GM18507 (cell line): ENCODE measurements around the gene ULBP1.
"Not testable (repeated sequence)": the region's sequence is repeated elsewhere in the genome, so short reads cannot be mapped to it uniquely, and the experiment has no call there.

ENCODE experiments used
- DNase-seq: peaks from one replicate; pipeline ENCODE4 v3.0.0; 2011; ENCODE audit warnings: low read depth; ENCODE audit not compliant: insufficient read length; ENCODE audit errors: extremely low spot score
- FAIRE-seq: peaks from 2 replicates; lab custom pipeline; 2011; peaks lifted over from hg19 to GRCh38; lab: Jason Lieb, UNC

ULBP1 gene

DNA sequence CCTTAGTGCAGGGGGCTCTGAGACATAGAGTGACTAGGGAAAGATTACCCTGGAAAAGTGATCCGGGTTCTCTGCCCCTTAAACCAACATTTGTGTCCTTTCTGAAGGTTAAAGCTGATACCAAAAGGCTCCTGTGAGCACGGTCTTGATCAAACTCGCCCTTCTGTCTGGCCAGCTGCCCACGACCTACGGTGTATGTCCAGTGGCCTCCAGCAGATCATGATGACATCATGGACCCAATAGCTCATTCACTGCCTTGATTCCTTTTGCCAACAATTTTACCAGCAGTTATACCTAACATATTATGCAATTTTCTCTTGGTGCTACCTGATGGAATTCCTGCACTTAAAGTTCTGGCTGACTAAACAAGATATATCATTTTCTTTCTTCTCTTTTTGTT is 15.1 kb upstream of the ULBP1 start:
- no peak for FAIRE-seq

DNA sequence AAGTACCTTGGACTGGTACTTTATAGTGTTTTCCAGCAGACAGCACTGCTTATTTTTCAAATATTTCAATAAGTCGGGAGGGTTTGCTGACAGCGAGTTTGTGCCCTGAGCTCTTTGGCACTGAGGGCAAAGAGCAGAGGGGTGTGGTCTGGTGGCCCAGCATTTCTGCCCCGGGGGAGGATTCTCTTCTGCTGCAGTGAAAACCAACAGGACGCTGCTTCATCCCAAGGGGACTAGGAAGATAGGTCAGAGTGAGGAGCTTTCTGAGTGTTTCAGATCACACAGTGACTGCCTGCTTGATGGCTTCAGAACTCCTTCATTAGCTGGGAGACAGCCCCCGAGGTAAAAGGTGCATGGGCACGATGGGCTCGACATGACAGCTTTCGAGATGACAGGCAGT is 13.3 kb upstream of the ULBP1 start:
- no peak for DNase-seq
- FAIRE-seq, result no peak

More for the DNA sequence above, 15.1 kb upstream of the ULBP1 start:
- DNase-seq, result no peak

DNA sequence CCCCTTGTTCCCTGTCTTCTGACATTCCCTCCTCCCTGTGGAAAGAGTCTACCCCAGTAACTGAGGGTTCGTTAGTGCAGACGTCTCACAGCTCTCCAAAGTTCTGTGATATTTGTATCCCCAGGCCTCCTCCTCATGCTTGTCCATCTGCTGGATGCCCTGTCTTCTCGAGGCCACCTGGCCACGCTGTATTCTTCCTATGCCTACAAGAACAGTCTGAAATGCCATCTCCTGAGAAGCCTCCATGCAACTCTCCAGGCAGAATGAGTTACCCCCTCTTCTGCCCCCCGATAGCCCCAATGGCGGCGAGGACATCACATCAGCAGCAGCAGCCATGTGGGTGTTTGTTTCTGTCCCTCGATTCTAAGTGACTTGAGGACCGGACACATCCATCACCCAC is 12.6 kb upstream of the ULBP1 start:
- no peak for FAIRE-seq

GRCh38 chr6:149951626-149952025 is 12.1 kb upstream of the ULBP1 start:
- no peak for DNase-seq
- FAIRE-seq, result no peak

More for the DNA sequence above, 12.6 kb upstream of the ULBP1 start:
- no peak for DNase-seq

DNA sequence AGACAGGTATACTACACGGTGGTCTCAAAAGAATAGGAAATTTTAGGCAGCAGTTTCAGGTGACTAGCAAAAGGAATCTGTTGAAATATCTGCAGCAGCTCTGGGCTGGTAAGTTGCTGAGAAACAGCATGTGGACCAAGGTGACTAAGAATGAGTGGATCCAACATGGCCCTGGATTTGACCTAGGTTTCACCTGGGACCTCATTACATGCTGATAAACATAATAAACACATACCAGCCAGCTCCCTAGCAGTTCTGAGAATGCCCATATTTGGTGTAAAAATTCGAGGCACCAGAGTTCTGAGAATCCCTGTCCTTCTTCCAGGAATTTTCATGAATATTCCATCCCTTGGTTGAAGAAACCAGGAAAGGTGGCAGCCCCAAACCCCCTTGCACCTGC is 10.4 kb upstream of the ULBP1 start:
- FAIRE-seq, result not testable (repeated sequence)

DNA sequence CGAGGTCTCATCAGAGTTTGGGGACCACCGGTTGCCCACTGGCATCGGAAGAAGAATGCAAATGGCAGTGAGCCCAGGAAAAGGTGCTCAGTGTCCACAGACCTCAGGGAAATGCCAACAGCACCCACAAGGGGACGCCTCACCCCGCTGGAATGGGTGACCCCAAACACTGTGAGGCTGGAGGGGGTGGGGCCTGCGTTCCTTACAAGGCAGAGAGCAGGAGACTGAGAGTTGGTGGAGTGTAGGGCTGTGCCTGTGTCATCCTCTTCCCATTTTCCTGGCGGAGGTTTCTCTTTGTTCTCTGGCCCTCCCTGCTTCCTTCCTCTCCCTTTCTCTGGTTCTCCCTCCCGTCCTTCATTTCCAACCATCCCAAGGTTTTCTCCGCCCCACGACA is 9.8 kb upstream of the ULBP1 start:
- DNase-seq, FAIRE-seq: not testable (repeated sequence)

More for the DNA sequence above, 10.4 kb upstream of the ULBP1 start:
- DNase-seq, result not testable (repeated sequence)

GRCh38 chr6:149954328-149954983 is 9.3 kb upstream of the ULBP1 start:
- not testable (repeated sequence) for DNase-seq, FAIRE-seq

- FAIRE-seq, DNase-seq: not testable (repeated sequence)
These were observed 8.6 kb upstream of the ULBP1 start for GRCh38 chr6:149954984-149955653.

DNA sequence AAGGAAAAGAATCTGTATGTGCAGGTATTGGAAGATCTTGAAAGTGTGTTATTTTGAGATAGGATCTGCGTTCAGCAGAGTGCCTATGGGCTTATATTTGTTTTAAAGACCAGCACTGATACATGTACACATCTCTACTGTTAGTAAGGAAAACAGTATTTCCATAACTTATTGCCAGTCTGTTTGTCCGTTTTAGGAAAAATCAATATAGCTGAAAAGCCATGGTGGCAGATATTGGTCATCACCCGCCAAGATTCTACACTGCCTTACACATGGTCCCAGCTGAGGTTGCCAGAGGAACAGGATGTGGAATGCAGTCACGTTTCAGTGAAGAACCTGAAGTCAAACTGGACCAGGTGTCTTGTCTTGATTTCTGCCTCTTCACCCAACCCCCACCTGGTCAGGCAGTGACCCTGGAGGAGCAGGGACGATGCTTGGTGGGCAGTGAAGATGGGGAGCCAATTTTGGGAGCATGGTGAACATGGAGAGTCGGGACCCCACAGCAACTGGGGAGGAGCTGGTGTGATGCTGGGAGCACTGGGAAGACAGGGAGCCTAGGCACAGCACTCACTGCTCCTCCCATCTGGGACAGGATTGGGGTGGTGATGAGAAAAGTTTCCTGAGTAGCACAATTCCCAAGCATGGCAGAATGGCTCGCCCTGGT is 8.0 kb upstream of the ULBP1 start:
- not testable (repeated sequence) for DNase-seq, FAIRE-seq

DNA sequence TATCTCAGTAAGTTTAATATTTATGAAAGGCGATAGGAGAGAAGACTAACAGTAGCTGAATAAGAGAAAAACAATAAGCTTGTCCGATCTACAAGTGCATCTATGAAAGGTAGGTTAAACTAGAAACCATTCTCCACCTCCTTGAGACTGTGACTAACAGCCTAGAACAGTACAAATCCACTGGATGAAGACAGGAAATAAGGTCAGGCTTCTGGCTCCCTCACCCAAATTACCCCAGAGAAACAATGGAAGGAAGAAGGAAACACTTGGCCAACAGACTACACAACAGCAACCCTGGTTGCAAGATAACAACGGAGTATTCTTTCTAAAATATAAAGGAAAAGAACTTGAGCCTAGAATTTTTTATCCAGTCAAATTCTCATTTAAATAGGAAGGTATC is 5.6 kb upstream of the ULBP1 start:
- not testable (repeated sequence) for FAIRE-seq, DNase-seq

- not testable (repeated sequence) for FAIRE-seq, DNase-seq
These were observed 3.9 kb upstream of the ULBP1 start for GRCh38 chr6:149959806-149960205.

DNA sequence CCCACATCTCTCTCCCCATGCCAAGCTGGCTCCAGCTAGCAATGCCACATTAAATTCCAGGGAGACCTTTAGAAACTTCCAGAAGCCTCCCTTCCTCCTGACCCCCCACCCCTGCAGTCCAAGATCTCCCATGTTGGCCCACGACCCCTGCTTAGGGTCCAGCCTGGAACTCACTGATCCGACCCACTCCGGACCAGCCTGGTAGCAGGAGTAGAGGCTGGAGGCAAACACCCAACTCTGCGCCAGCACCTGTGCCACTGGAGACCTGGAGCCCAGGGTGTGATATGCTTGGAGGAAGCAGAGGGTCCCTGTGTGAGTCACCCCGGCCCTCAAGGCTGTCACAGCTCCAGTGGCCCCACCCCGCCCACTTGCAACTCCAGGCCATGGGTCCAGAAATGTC is 3.3 kb upstream of the ULBP1 start:
- no peak for DNase-seq
- FAIRE-seq, result no peak

DNA sequence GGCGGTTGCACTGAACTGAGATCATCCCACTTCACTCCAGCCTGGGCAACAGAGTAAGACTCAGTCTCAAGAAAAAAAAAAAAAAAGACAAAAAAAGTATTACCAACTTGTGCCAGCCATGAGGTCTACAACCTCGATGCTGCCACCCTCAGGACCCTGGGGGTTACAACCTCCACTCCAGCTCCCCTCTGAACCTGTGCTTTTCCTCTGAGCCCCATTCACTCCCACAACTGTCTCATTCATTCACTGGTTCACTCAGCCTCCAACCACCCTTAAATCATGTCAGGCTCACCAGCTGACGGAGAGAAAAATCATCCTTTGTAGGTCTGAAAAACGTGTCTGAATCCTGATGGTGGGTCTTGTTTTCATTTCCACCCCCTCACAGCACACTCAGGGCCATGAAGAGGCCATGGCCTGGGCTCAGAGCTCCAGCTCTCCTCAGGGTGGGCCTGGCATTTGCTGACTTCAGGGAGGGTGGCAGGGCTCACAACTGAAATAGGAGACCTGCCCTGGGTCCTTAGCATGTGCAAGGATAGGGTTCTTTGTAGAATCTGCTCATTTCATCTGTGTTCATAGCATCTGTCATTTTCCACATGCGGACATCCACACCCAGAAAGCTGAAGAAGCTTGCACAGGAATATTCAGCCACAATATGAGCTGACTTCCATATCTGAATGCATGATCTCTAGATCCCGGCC is 1.9 kb upstream of the ULBP1 start:
- DNase-seq (no peak), FAIRE-seq (no peak)

DNA sequence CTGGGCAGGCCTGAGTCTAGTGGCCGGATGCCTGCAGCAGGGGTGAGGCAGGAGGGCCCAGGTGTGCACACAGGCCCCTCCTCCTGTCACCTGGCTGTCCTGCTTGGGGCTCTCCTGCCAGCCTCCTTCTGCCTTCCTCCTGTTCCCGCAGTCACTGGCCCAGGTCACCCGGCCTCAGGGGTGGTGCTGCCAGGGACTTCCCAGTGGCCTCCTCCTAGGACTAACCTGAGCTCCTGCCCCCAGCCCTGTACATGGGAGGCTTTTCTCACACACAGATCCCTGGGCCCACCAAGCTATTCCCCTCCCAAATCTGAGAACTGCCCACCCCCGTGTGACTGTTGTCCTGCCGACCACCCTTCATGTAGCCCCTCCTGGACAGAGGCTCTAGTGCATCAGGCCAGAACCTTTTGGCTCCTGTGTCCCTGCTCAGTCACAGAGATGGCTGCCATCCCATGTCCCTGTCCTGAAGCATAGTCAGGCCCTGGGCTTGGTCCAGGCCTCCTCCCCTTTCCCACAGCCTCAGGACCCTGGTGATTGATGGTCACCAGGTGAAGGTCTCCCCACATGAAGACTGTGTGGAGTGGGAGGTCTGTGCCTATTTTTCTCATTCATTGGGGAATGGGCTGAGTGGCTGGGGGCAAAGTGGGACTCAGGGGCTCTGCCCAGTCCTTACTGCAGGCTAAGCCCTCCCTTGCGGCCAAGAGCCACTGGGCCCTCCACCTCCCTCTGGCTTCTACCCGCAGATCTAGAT is 1.1 kb upstream of the ULBP1 start:
- FAIRE-seq, result no peak
- no peak for DNase-seq

GRCh38 chr6:149963212-149963461 is 606 bp upstream of the ULBP1 start:
- FAIRE-seq (no peak), DNase-seq (no peak)

DNA sequence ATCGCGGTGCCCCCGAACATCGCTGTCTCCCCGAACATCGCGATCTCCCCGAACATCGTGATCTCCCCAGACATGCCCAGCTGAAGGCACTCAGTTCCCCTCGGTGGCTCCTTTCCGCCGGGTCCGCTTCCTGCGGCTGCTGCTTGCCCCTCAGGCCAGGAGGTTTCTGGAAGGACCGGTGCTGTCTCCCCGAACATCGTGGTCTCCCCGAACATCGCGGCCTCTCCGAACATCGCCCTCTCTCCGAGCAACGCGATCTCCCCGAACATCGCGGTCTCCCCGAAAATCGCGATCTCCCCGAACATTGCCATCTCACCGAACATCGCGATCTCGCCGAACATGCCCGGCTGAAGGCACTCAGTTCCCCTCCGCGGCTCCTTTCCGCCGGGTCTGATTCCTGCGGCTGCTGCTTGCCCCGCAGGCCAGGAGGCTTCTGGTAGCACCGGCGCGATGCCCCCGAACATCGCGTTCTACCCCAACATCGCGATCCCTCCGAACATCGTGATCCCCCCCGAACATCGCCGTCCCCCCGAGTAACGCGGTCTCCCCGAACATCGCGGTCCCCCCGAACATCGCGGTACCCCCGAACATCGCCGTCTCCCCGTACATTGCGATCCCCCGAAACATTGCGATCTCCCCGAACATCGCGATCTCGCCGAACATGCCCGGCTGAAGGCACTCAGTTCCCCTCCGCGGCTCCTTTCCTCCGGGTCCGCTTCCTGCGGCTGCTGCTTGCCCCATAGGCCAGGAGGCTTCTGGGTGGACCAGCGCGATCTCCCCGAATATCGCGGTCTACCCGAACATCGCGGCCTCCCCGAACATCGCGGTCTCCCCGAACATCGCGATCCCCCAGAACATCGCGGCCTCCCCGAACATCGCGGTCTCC is 808 bp downstream of the ULBP1 start:
- FAIRE-seq (no peak), DNase-seq (no peak)

GRCh38 chr6:149965194-149966020 is 1.7 kb downstream of the ULBP1 start:
- DNase-seq (no peak), FAIRE-seq (no peak)

GRCh38 chr6:149966319-149966718 is 2.6 kb downstream of the ULBP1 start:
- DNase-seq, FAIRE-seq: not testable (repeated sequence)
